PC-3 (cell line): ENCODE data around the gene ATP5MG. TPM values are rescaled to one million over a fixed set of nuclear protein-coding genes. Genes with fewer than 3 reads are reported as not detected.

Experiments
- ATAC-seq: fragments of 200-7000 bp; cut with Tn5 transposase; 2 replicates; pipeline ENCODE4 v1.9.1; 2020; ENCODE audit warnings: mild to moderate bottlenecking, moderate library complexity
- BruUV-seq: library from RNA; stranded (reverse); fragments of 400-500 nt; replicated peaks from 2 replicates; lab custom pipeline; 2021; lab: Mats Ljungman, UMichigan
- CTCF ChIA-PET: fragments of 300-600 bp; sonication (Branson Sonifier 250); formaldehyde crosslinking; loops from one replicate; lab custom pipeline; 2022; ENCODE audit warnings: antibody characterized with exemption; lab: Charles Lee
- POLR2A ChIA-PET: fragments of 300-600 bp; sonication (Branson Sonifier 250); formaldehyde crosslinking; loops from one replicate; lab custom pipeline; 2022; ENCODE audit warnings: antibody characterized with exemption; ENCODE audit not compliant: unreplicated experiment; lab: Charles Lee
- DNase-seq: peaks from one replicate; pipeline ENCODE4 v3.0.0-alpha.2; 2015
- H2AFZ ChIP-seq: fragments of 300-600 bp; sonication (generic); 2 replicates; pipeline ENCODE4 v1.6.0; 2016; ENCODE audit warnings: antibody characterized with exemption, low read length
- H3F3A ChIP-seq: fragments of 300-600 bp; sonication (generic); one replicate; pipeline ENCODE4 v1.6.0; 2017; ENCODE audit warnings: antibody characterized with exemption, low read length, control low read depth, mild to moderate bottlenecking; ENCODE audit not compliant: unreplicated experiment
- H3K27ac ChIP-seq: fragments of 300-600 bp; sonication (generic); 2 replicates; pipeline ENCODE4 v1.5.1; 2016; ENCODE audit warnings: mild to moderate bottlenecking, low read length
- H3K27me3 ChIP-seq: fragments of 300-600 bp; sonication (generic); 2 replicates; pipeline ENCODE4 v1.6.1; 2016; ENCODE audit warnings: low read length, mixed read lengths
- H3K36me3 ChIP-seq: fragments of 300-600 bp; sonication (generic); 2 replicates; pipeline ENCODE4 v1.6.1; 2016; ENCODE audit warnings: low read depth, mixed run types, low read length, mixed read lengths
- H3K4me1 ChIP-seq: fragments of 300-600 bp; sonication (generic); 2 replicates; pipeline ENCODE4 v1.5.1; 2016; ENCODE audit warnings: low read length; ENCODE audit not compliant: insufficient read depth
- H3K4me2 ChIP-seq: fragments of 300-600 bp; sonication (generic); 2 replicates; pipeline ENCODE4 v1.6.0; 2016; ENCODE audit warnings: low read length
- H3K4me3 ChIP-seq: fragments of 300-600 bp; sonication (generic); 2 replicates; pipeline ENCODE4 v1.5.1; 2016; ENCODE audit warnings: mild to moderate bottlenecking, low read length, mixed read lengths
- H3K79me2 ChIP-seq: fragments of 300-600 bp; sonication (generic); 2 replicates; pipeline ENCODE4 v1.6.1; 2017; ENCODE audit warnings: low read length, mixed read lengths
- H3K9ac ChIP-seq: fragments of 300-600 bp; sonication (generic); 2 replicates; pipeline ENCODE4 v1.6.0; 2016; ENCODE audit warnings: mild to moderate bottlenecking, low read length
- H3K9me2 ChIP-seq: fragments of 300-600 bp; sonication (generic); replicated peaks from 2 replicates; pipeline ENCODE4 v1.6.1; 2016; ENCODE audit warnings: mixed run types, low read length, mixed read lengths
- H3K9me3 ChIP-seq: fragments of 300-600 bp; sonication (generic); 2 replicates; pipeline ENCODE4 v1.6.1; 2016; ENCODE audit warnings: low read length, mixed read lengths
- H4K20me1 ChIP-seq: fragments of 300-600 bp; sonication (generic); 2 replicates; pipeline ENCODE4 v1.6.1; 2016; ENCODE audit warnings: low read length, mixed read lengths
- EZH2 ChIP-seq: fragments of 300-600 bp; sonication (generic); IDR thresholded peaks from one replicate; pipeline ENCODE4 v1.6.1; 2017; ENCODE audit warnings: antibody characterized with exemption, mild to moderate bottlenecking, low read length; ENCODE audit not compliant: unreplicated experiment
- EZH2phosphoT487 ChIP-seq: fragments of 300-600 bp; sonication (generic); IDR thresholded peaks from 2 replicates; pipeline ENCODE4 v1.6.1; 2018; ENCODE audit warnings: mild to moderate bottlenecking, antibody characterized with exemption, low read length, borderline replicate concordance
- intact Hi-C: fragments of 100-400 bp; cut with micrococcal nuclease; formaldehyde crosslinking; loops from 2 replicates; pipeline ENCODE4 v1.9.0; 2023
- total RNA-seq: library from RNA; depleted of rRNA; stranded (reverse); fragments of >200 nt; gene quantifications from 2 replicates; pipeline ENCODE4 v1.2.3, GENCODE V29; 2014
- TF ChIP-seq, protein P1 (sequence below): fragments of 300-600 bp; sonication (generic); conservative IDR thresholded peaks from 2 replicates; pipeline ENCODE4 v1.5.1; 2017; ENCODE audit warnings: antibody characterized with exemption, low read depth, mild to moderate bottlenecking, low read length

ATP5MG gene
- total RNA-seq, 1 experiment from 2014 or later: 375 TPM

DNA sequence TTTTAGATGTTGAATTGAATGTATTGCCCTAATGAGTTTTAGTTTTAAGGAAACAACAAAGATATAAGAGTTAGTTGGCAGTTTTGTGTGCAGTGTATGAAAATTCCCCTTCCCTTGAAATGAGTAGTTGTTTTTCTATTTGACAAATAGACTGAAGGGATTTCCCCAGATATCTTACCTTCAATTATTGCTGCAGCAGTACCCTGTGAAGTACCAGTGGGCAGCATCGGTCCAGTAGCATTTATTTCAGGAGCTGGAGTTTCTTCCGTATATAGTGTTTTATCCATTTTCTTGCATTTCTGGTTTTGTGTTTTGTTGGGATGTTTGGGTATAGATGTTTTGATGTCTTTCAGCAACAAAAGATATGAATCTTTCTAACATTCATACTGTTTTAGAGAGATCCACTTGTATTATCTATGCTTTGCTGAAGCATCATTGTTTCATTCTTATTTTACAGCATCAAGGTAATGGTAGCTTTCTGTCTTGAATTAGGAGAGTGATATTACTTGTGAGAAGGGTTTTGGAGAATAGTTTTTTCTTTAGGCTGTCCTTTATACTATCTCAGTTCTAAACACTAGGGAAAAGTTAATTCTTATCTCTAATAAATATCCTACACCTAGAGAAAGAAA, 42.3 kb downstream of the ATP5MG start:
- DNase-seq (no peak), ATAC-seq (no peak)
- no TSS peak for BruUV-seq
- TF ChIP-seq EZH2: no peak
- TF ChIP-seq EZH2phosphoT487: no peak
- TF ChIP-seq, protein P1, sequence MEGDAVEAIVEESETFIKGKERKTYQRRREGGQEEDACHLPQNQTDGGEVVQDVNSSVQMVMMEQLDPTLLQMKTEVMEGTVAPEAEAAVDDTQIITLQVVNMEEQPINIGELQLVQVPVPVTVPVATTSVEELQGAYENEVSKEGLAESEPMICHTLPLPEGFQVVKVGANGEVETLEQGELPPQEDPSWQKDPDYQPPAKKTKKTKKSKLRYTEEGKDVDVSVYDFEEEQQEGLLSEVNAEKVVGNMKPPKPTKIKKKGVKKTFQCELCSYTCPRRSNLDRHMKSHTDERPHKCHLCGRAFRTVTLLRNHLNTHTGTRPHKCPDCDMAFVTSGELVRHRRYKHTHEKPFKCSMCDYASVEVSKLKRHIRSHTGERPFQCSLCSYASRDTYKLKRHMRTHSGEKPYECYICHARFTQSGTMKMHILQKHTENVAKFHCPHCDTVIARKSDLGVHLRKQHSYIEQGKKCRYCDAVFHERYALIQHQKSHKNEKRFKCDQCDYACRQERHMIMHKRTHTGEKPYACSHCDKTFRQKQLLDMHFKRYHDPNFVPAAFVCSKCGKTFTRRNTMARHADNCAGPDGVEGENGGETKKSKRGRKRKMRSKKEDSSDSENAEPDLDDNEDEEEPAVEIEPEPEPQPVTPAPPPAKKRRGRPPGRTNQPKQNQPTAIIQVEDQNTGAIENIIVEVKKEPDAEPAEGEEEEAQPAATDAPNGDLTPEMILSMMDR: no peak
- Histone ChIP-seq H3K4me3 (no peak overlapping the region), H3K79me2 (peaks cover 99% of the 10 kb centered on the region), H2AFZ (no peak overlapping the region), H3K36me3 (peaks cover 10% of the 10 kb centered on the region; the same call in 1 of the 2 replicates), H3K4me2 (no peak overlapping the region), H3K4me1 (peaks cover 25% of the 10 kb centered on the region), H3K9me3 (no peaks in the 10 kb centered on the region), H4K20me1 (peaks cover 50% of the 10 kb centered on the region), H3K9me2 (no peaks in the 10 kb centered on the region), H3K9ac (no peak overlapping the region), H3K27me3 (no peaks in the 10 kb centered on the region), H3K27ac (no peak overlapping the region), H3F3A (no peaks in the 10 kb centered on the region)
- ChIA-PET CTCF (no interaction called here), POLR2A (no interaction called here)
- intact Hi-C loops: no loop called here

- no peaks in the 10 kb centered on the region for H3K9me3 ChIP-seq
- ATAC-seq: no peak
- H3K79me2 ChIP-seq: peaks cover 95% of the 10 kb centered on the region
- H3F3A ChIP-seq: no peaks in the 10 kb centered on the region
- ChIA-PET POLR2A (no interaction called here), CTCF (no interaction called here)
- DNase-seq: no peak
- no peak overlapping the region for H3K27ac ChIP-seq
- intact Hi-C loops: no loop called here
- H3K4me2 ChIP-seq: no peak overlapping the region
- H3K9ac ChIP-seq: no peak overlapping the region
- no peak overlapping the region for H3K4me3 ChIP-seq
- H3K36me3 ChIP-seq: peaks cover 10% of the 10 kb centered on the region; the same call in 1 of the 2 replicates
- no peak overlapping the region for H2AFZ ChIP-seq
- TF ChIP-seq EZH2: no peak
- TF ChIP-seq, protein P1: no peak
- H3K4me1 ChIP-seq: peaks cover under 1% of the 10 kb centered on the region; the same call in 1 of the 2 replicates
- peaks cover 13% of the 10 kb centered on the region for H4K20me1 ChIP-seq
- no peaks in the 10 kb centered on the region for H3K27me3 ChIP-seq
- no TSS peak for BruUV-seq
- H3K9me2 ChIP-seq: no peaks in the 10 kb centered on the region
Observed at GRCh38 chr11:118447423-118447822, 46.0 kb downstream of the ATP5MG start.

GRCh38 chr11:118448294-118448693, 46.9 kb downstream of the ATP5MG start:
- H3K4me1 ChIP-seq: no peaks in the 10 kb centered on the region
- ATAC-seq: no peak
- no peaks in the 10 kb centered on the region for H3K27me3 ChIP-seq
- peaks cover 91% of the 10 kb centered on the region for H3K79me2 ChIP-seq
- no peaks in the 10 kb centered on the region for H3K9me2 ChIP-seq
- ChIA-PET CTCF (no interaction called here), POLR2A (no interaction called here)
- H3K27ac ChIP-seq: no peak overlapping the region
- peak; percentile 3 for DNase-seq
- H3K9me3 ChIP-seq: no peaks in the 10 kb centered on the region
- TF ChIP-seq EZH2phosphoT487 (no peak), EZH2 (no peak)
- TF ChIP-seq, protein P1: no peak
- no peaks in the 10 kb centered on the region for H3F3A ChIP-seq
- H3K4me3 ChIP-seq: no peak overlapping the region
- no peak overlapping the region for H2AFZ ChIP-seq
- intact Hi-C loops: no loop called here
- H3K36me3 ChIP-seq: peaks cover 10% of the 10 kb centered on the region; the same call in 1 of the 2 replicates
- BruUV-seq: no TSS peak
- H3K4me2 ChIP-seq: no peak overlapping the region
- H4K20me1 ChIP-seq: peaks cover 9% of the 10 kb centered on the region; the same call in 1 of the 2 replicates
- no peak overlapping the region for H3K9ac ChIP-seq
